CD14-positive monocyte (primary cell): Measurements from ENCODE around the gene RGS17. TPM values are rescaled to one million over a fixed set of nuclear protein-coding genes. Genes with fewer than 3 reads are reported as not detected.

Source experiments
- DNase-seq, 3 donors: peaks; one replicate each; pipeline ENCODE4 v3.0.0-alpha.2; 2011 to 2022
- H2AFZ ChIP-seq: 2 replicates; pipeline ENCODE4 v1.6.0; 2012; ENCODE audit warnings: mild to moderate bottlenecking, low read depth, low read length, inconsistent platforms; ENCODE audit not compliant: insufficient read depth, poor library complexity, severe bottlenecking
- H3K27ac ChIP-seq, 2 donors: 1 replicate in 1 of 2; 2 replicates in 1 of 2; pipeline ENCODE4 v1.5.1; 2012 to 2013; ENCODE audit warnings: low read length in 2 of 2, control low read depth in 1 of 2, inconsistent platforms in 1 of 2, low read depth in 1 of 2, mild to moderate bottlenecking in 1 of 2
- H3K27me3 ChIP-seq, 2 donors: one replicate each; pipeline versions ENCODE4 v1.6.0 to v1.6.1; 2011 to 2013; ENCODE audit warnings: low read length in 2 of 2; ENCODE audit not compliant: control insufficient read depth in 2 of 2, insufficient read depth in 2 of 2
- H3K36me3 ChIP-seq, 2 donors: replicated peaks in 1 of 2; 1 replicate in 1 of 2; 2 replicates in 1 of 2; pipeline versions ENCODE4 v1.5.1 to v1.6.1; 2012 to 2013; ENCODE audit warnings: low read length in 2 of 2, control low read depth in 1 of 2, inconsistent platforms in 1 of 2, mild to moderate bottlenecking in 1 of 2; ENCODE audit not compliant: insufficient read depth in 2 of 2, control insufficient read depth in 1 of 2
- H3K4me1 ChIP-seq, 2 donors: 1 replicate in 1 of 2; 2 replicates in 1 of 2; pipeline versions ENCODE4 v1.5.1 to v1.6.1; 2012 to 2013; ENCODE audit warnings: low read length in 2 of 2, control low read depth in 1 of 2, inconsistent platforms in 1 of 2, mild to moderate bottlenecking in 1 of 2, moderate library complexity in 1 of 2; ENCODE audit not compliant: insufficient read depth in 2 of 2, control insufficient read depth in 1 of 2
- H3K4me2 ChIP-seq: replicated peaks from 2 replicates; pipeline ENCODE3; 2012; ENCODE audit warnings: low read length, moderate library complexity, mild to moderate bottlenecking; ENCODE audit not compliant: poor library complexity, severe bottlenecking; ENCODE audit errors: extremely low read depth
- H3K4me3 ChIP-seq, 3 experiments: fragments of 200-600 bp in 1 of 3; sonication (generic) in 1 of 3; replicated peaks in 1 of 3; 1 replicate in 2 of 3; 2 replicates in 1 of 3; pipeline ENCODE4 v1.5.1; 2011 to 2013; ENCODE audit warnings: low read length in 3 of 3, mild to moderate bottlenecking in 3 of 3, control low read depth in 2 of 3, low read depth in 2 of 3, inconsistent platforms in 1 of 3, moderate library complexity in 1 of 3
- H3K79me2 ChIP-seq: 2 replicates; pipeline ENCODE4 v1.6.0; 2012; ENCODE audit warnings: mild to moderate bottlenecking, control low read depth, inconsistent platforms, low read length, moderate library complexity; ENCODE audit not compliant: insufficient read depth
- H3K9ac ChIP-seq: 2 replicates; pipeline ENCODE4 v1.6.0; 2017; ENCODE audit warnings: low read length, mild to moderate bottlenecking; ENCODE audit not compliant: insufficient read depth, poor library complexity, severe bottlenecking
- H3K9me3 ChIP-seq, 2 donors: replicated peaks in 1 of 2; 1 replicate in 1 of 2; 2 replicates in 1 of 2; pipeline versions ENCODE4 v1.5.1 to v1.6.1; 2012 to 2013; ENCODE audit warnings: low read length in 2 of 2, control low read depth in 1 of 2; ENCODE audit not compliant: control insufficient read depth in 1 of 2, insufficient read depth in 1 of 2
- H4K20me1 ChIP-seq: 2 replicates; pipeline ENCODE4 v1.6.0; 2012; ENCODE audit warnings: mild to moderate bottlenecking, low read length, control low read depth, moderate library complexity; ENCODE audit not compliant: insufficient read depth
- H3K27ac Mint-ChIP-seq, 7 donors: one replicate each; pipeline ENCODE4 v1.8.0; 2020; ENCODE audit warnings: mild to moderate bottlenecking in 7 of 7, mixed read lengths in 7 of 7, moderate library complexity in 6 of 7, inconsistent platforms in 2 of 7
- H3K27me3 Mint-ChIP-seq, 3 donors: one replicate each; pipeline ENCODE4 v1.8.0; 2021 to 2022; ENCODE audit warnings: low read depth in 3 of 3, mild to moderate bottlenecking in 3 of 3, mixed read lengths in 3 of 3, moderate library complexity in 3 of 3, inconsistent platforms in 1 of 3
- H3K36me3 Mint-ChIP-seq, 2 donors: one replicate each; pipeline ENCODE4 v1.8.0; 2020; ENCODE audit warnings: mixed read lengths in 2 of 2, inconsistent platforms in 1 of 2, mild to moderate bottlenecking in 1 of 2
- H3K4me1 Mint-ChIP-seq: one replicate; pipeline ENCODE4 v1.8.0; 2020; ENCODE audit warnings: mild to moderate bottlenecking, mixed read lengths
- H3K4me3 Mint-ChIP-seq, 2 donors: one replicate each; pipeline ENCODE4 v1.8.0; 2020; ENCODE audit warnings: mild to moderate bottlenecking in 2 of 2, mixed read lengths in 2 of 2, moderate library complexity in 1 of 2
- H3K9me3 Mint-ChIP-seq, 7 donors: one replicate each; pipeline ENCODE4 v1.8.0; 2020 to 2022; ENCODE audit warnings: mixed read lengths in 7 of 7, mild to moderate bottlenecking in 6 of 7, moderate library complexity in 6 of 7, inconsistent platforms in 2 of 7
- CTCF ChIP-seq: fragments of 200-600 bp; IDR thresholded peaks from one replicate; pipeline ENCODE4 v1.8.0; 2022; ENCODE audit warnings: antibody characterized with exemption, mild to moderate bottlenecking
- WGBS: methylation state at CpG from one replicate; pipeline ENCODE4 v1.1.5; 2013; ENCODE audit warnings: missing lambda C conversion rate; ENCODE audit not compliant: insufficient coverage; 5-methylcytosine and 5-hydroxymethylcytosine counted together
- intact Hi-C, 2 donors: fragments of 100-400 bp; cut with micrococcal nuclease; formaldehyde crosslinking; loops; one replicate each; pipeline versions ENCODE4 v1.15.0 to v1.15.1; 2023
- polyA plus RNA-seq, 3 donors: library from polyadenylated mRNA; depleted of rRNA in 1 of 3; unstranded in 2 of 3; stranded (reverse) in 1 of 3; fragments of 300-500 nt in 2 of 3; fragments of >200 nt in 1 of 3; fragmentation: Illumina TruSeq in 2 of 3; gene quantifications; 1 replicate in 2 of 3; 2 replicates in 1 of 3; pipeline ENCODE4 v1.2.3, GENCODE V29; 2012 to 2021

RGS17 gene
- polyA plus RNA-seq, 3 donors = not detected

- no peak overlapping the region for H2AFZ ChIP-seq
- H3K4me2 ChIP-seq = no peak overlapping the region
- intact Hi-C loops = no loop called here
- Mint-ChIP-seq H3K4me1 (no peaks in the 10 kb centered on the region), H3K4me3 (no peak overlapping the region), H3K27me3 (peaks cover 0 to 3% (median 2%) of the 10 kb centered on the region in 3 donors), H3K36me3 (no peaks in the 10 kb centered on the region), H3K27ac (no peak overlapping the region), H3K9me3 (peaks cover 0 to 3% (median 0%) of the 10 kb centered on the region in 7 donors)
- no peak for DNase-seq
- H3K27ac ChIP-seq = no peak overlapping the region
- H3K36me3 ChIP-seq = no peaks in the 10 kb centered on the region
- H3K79me2 ChIP-seq = no peaks in the 10 kb centered on the region
- H3K9me3 ChIP-seq = no peaks in the 10 kb centered on the region
- TF ChIP-seq CTCF = no peak
- no peaks in the 10 kb centered on the region for H3K4me1 ChIP-seq
- H4K20me1 ChIP-seq = no peaks in the 10 kb centered on the region
- H3K4me3 ChIP-seq = no peak overlapping the region
- 100% methylated on average over 2 of the region's 3 CpGs for WGBS
- no peaks in the 10 kb centered on the region for H3K27me3 ChIP-seq
- no peak overlapping the region for H3K9ac ChIP-seq
These were observed 82.5 kb downstream of the RGS17 start for GRCh38 chr6:153048631-153049030.

DNA sequence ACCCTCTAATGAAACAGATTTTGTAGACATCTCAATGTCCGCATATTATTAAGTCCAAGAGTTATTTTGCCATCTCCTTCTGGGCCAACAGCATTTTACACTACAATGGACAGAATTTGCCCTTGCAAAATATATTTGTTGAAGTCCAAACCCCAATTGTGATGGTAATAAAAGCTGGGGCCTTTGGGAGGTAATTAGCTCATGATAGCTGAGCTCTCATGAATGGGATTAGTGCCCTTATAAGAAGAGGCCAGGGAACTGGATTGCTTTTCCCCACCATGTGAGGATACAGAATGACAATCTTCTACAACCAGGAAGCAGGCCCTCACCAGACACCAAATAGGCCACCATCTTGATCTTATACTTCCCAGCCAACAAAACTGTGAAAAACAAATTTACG is 83.7 kb downstream of the RGS17 start:
- Histone ChIP-seq H3K4me2 (no peak overlapping the region), H3K27ac (no peak overlapping the region), H3K9me3 (no peaks in the 10 kb centered on the region), H3K36me3 (no peaks in the 10 kb centered on the region), H3K9ac (no peak overlapping the region), H3K79me2 (no peaks in the 10 kb centered on the region), H3K4me1 (no peaks in the 10 kb centered on the region), H3K4me3 (no peak overlapping the region), H4K20me1 (no peaks in the 10 kb centered on the region), H2AFZ (no peak overlapping the region), H3K27me3 (no peaks in the 10 kb centered on the region)
- H3K36me3 Mint-ChIP-seq = no peaks in the 10 kb centered on the region
- no peak for DNase-seq
- H3K4me1 Mint-ChIP-seq = no peaks in the 10 kb centered on the region
- peaks cover 0 to 3% (median 0%) of the 10 kb centered on the region in 7 donors for H3K9me3 Mint-ChIP-seq
- intact Hi-C loops = no loop called here
- H3K4me3 Mint-ChIP-seq = no peak overlapping the region
- TF ChIP-seq CTCF = no peak
- H3K27ac Mint-ChIP-seq = no peak overlapping the region
- WGBS = 94% methylated on average over 2 of the region's 2 CpGs
- H3K27me3 Mint-ChIP-seq = peaks cover 0 to 3% (median 2%) of the 10 kb centered on the region in 3 donors
